ENCODE data around the gene GTF3C5. TPM values are rescaled to one million over a fixed set of nuclear protein-coding genes. Genes with fewer than 3 reads are reported as not detected.
"Not testable (repeated sequence)": the region's sequence is repeated elsewhere in the genome, so short reads cannot be mapped to it uniquely, and the experiment has no call there.

The GTF3C5 gene
- total and polyA plus RNA-seq, 4 donors, result 17.8 to 91.6 (median 39.2) TPM

- no peaks in the 10 kb centered on the region for H3K27me3 ChIP-seq (ENCODE audit: control insufficient read depth in 1 of 2, insufficient read depth in 2 of 2, low read length in 1 of 2)
- H3K36me3 ChIP-seq (ENCODE audit: control insufficient read depth in 1 of 2, insufficient read depth in 2 of 2, low read length in 1 of 2), result no peaks in the 10 kb centered on the region
- H3K4me1 ChIP-seq (ENCODE audit: control insufficient read depth in 1 of 2, insufficient read depth in 2 of 2, low read length in 2 of 2), result no peaks in the 10 kb centered on the region
- H3K4me3 ChIP-seq (ENCODE audit: low read length in 2 of 2), result no peak overlapping the region
- DNase-seq (no peak), ATAC-seq (ENCODE audit: low FRiP score) (no peak)
- WGBS, 2 donors, result 33 to 34% methylated on average over 13 of the region's 13 CpGs
- intact Hi-C loops (cut with DNase I), result no loop called here
- H3K9me3 ChIP-seq (ENCODE audit: control insufficient read depth, low read length), result no peaks in the 10 kb centered on the region
- H3K27ac ChIP-seq (ENCODE audit: low read depth in 1 of 2, low read length in 2 of 2), result no peak overlapping the region
These were observed 36.2 kb upstream of the GTF3C5 start for GRCh38 chr9:132994410-132995120.

GRCh38 chr9:132995121-132995420, 35.7 kb upstream of the GTF3C5 start:
- 81 to 82% methylated on average over 6 of the region's 6 CpGs for WGBS, 2 donors
- Histone ChIP-seq H3K9me3 (ENCODE audit: control insufficient read depth, low read length) (no peaks in the 10 kb centered on the region), H3K36me3 (ENCODE audit: control insufficient read depth in 1 of 2, insufficient read depth in 2 of 2, low read length in 1 of 2) (no peaks in the 10 kb centered on the region), H3K4me1 (ENCODE audit: control insufficient read depth in 1 of 2, insufficient read depth in 2 of 2, low read length in 2 of 2) (no peaks in the 10 kb centered on the region), H3K27ac (ENCODE audit: low read depth in 1 of 2, low read length in 2 of 2) (no peak overlapping the region), H3K4me3 (ENCODE audit: low read length in 2 of 2) (no peak overlapping the region), H3K27me3 (ENCODE audit: control insufficient read depth in 1 of 2, insufficient read depth in 2 of 2, low read length in 1 of 2) (no peaks in the 10 kb centered on the region)
- intact Hi-C loops (cut with DNase I), result no loop called here
- ATAC-seq (ENCODE audit: low FRiP score), result no peak
- no peak for DNase-seq

- ATAC-seq (ENCODE audit: low FRiP score), result no peak
- no peaks in the 10 kb centered on the region for H3K27me3 ChIP-seq (ENCODE audit: control insufficient read depth in 1 of 2, insufficient read depth in 2 of 2, low read length in 1 of 2)
- 76 to 81% methylated on average over 8 of the region's 8 CpGs for WGBS, 2 donors
- H3K9me3 ChIP-seq (ENCODE audit: control insufficient read depth, low read length), result no peaks in the 10 kb centered on the region
- no peaks in the 10 kb centered on the region for H3K4me1 ChIP-seq (ENCODE audit: control insufficient read depth in 1 of 2, insufficient read depth in 2 of 2, low read length in 2 of 2)
- intact Hi-C loops (cut with DNase I), result no loop called here
- H3K36me3 ChIP-seq (ENCODE audit: control insufficient read depth in 1 of 2, insufficient read depth in 2 of 2, low read length in 1 of 2), result no peaks in the 10 kb centered on the region
- no peak for DNase-seq
- no peak overlapping the region for H3K4me3 ChIP-seq (ENCODE audit: low read length in 2 of 2)
- H3K27ac ChIP-seq (ENCODE audit: low read depth in 1 of 2, low read length in 2 of 2), result no peak overlapping the region
These were observed 34.9 kb upstream of the GTF3C5 start for GRCh38 chr9:132995879-132996278.

- no peak for DNase-seq
- no peak overlapping the region for H3K27ac ChIP-seq (ENCODE audit: low read depth in 1 of 2, low read length in 2 of 2)
- peak; percentile 19 for ATAC-seq (ENCODE audit: low FRiP score)
- no peak overlapping the region for H3K4me3 ChIP-seq (ENCODE audit: low read length in 2 of 2)
- no peaks in the 10 kb centered on the region for H3K27me3 ChIP-seq (ENCODE audit: control insufficient read depth in 1 of 2, insufficient read depth in 2 of 2, low read length in 1 of 2)
- no peaks in the 10 kb centered on the region for H3K36me3 ChIP-seq (ENCODE audit: control insufficient read depth in 1 of 2, insufficient read depth in 2 of 2, low read length in 1 of 2)
- no peaks in the 10 kb centered on the region for H3K4me1 ChIP-seq (ENCODE audit: control insufficient read depth in 1 of 2, insufficient read depth in 2 of 2, low read length in 2 of 2)
- intact Hi-C loops (cut with DNase I), result no loop called here
- 56 to 71% methylated on average over 13 of the region's 13 CpGs for WGBS, 2 donors
- H3K9me3 ChIP-seq (ENCODE audit: control insufficient read depth, low read length), result no peaks in the 10 kb centered on the region
These were observed 34.3 kb upstream of the GTF3C5 start for GRCh38 chr9:132996526-132996925.

GRCh38 chr9:132997591-132997990, 33.2 kb upstream of the GTF3C5 start:
- Histone ChIP-seq H3K27ac (ENCODE audit: low read depth in 1 of 2, low read length in 2 of 2) (no peak overlapping the region), H3K4me1 (ENCODE audit: control insufficient read depth in 1 of 2, insufficient read depth in 2 of 2, low read length in 2 of 2) (no peaks in the 10 kb centered on the region), H3K9me3 (ENCODE audit: control insufficient read depth, low read length) (no peaks in the 10 kb centered on the region), H3K36me3 (ENCODE audit: control insufficient read depth in 1 of 2, insufficient read depth in 2 of 2, low read length in 1 of 2) (no peaks in the 10 kb centered on the region), H3K27me3 (ENCODE audit: control insufficient read depth in 1 of 2, insufficient read depth in 2 of 2, low read length in 1 of 2) (no peaks in the 10 kb centered on the region), H3K4me3 (ENCODE audit: low read length in 2 of 2) (no peak overlapping the region)
- 27 to 41% methylated on average over 4 of the region's 4 CpGs for WGBS, 2 donors
- ATAC-seq (ENCODE audit: low FRiP score), result no peak
- DNase-seq, result no peak
- intact Hi-C loops (cut with DNase I), result no loop called here

DNA sequence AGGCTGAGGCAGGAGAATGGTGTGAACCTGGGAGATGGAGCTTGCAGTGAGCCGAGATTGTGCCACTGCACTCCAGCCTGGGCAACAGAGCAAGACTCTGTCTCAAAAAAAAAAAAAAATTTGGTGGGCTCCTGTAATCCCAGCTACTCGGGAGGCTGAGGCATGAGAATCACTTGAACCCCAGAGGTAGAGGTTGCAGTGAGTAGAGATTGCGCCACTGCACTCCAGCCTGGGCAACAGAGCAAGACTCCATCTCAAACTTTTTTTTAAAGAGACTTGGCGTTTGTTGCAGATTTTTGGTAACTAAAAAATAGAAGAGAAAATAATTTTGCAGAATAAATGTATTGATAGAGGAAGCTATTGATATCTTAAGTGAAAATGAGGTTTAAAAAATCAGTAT, 32.6 kb upstream of the GTF3C5 start:
- ATAC-seq (ENCODE audit: low FRiP score); intact Hi-C loops (cut with DNase I); H3K27me3 ChIP-seq (ENCODE audit: control insufficient read depth in 1 of 2, insufficient read depth in 2 of 2, low read length in 1 of 2); H3K4me3 ChIP-seq (ENCODE audit: low read length in 2 of 2); DNase-seq; H3K27ac ChIP-seq (ENCODE audit: low read depth in 1 of 2, low read length in 2 of 2); H3K4me1 ChIP-seq (ENCODE audit: control insufficient read depth in 1 of 2, insufficient read depth in 2 of 2, low read length in 2 of 2); H3K36me3 ChIP-seq (ENCODE audit: control insufficient read depth in 1 of 2, insufficient read depth in 2 of 2, low read length in 1 of 2); H3K9me3 ChIP-seq (ENCODE audit: control insufficient read depth, low read length): not testable (repeated sequence)
- WGBS, 2 donors, result 81 to 90% methylated on average over 3 to 4 of the region's 4 CpGs

- no peaks in the 10 kb centered on the region for H3K27me3 ChIP-seq (ENCODE audit: control insufficient read depth in 1 of 2, insufficient read depth in 2 of 2, low read length in 1 of 2)
- H3K4me3 ChIP-seq (ENCODE audit: low read length in 2 of 2), result no peak overlapping the region
- no peaks in the 10 kb centered on the region for H3K36me3 ChIP-seq (ENCODE audit: control insufficient read depth in 1 of 2, insufficient read depth in 2 of 2, low read length in 1 of 2)
- H3K27ac ChIP-seq (ENCODE audit: low read depth in 1 of 2, low read length in 2 of 2), result no peak overlapping the region
- no peak for ATAC-seq (ENCODE audit: low FRiP score)
- intact Hi-C loops (cut with DNase I), result no loop called here
- DNase-seq, result no peak
- WGBS, 2 donors, result 59 to 62% methylated on average over 18 of the region's 18 CpGs
- H3K9me3 ChIP-seq (ENCODE audit: control insufficient read depth, low read length), result no peaks in the 10 kb centered on the region
- no peaks in the 10 kb centered on the region for H3K4me1 ChIP-seq (ENCODE audit: control insufficient read depth in 1 of 2, insufficient read depth in 2 of 2, low read length in 2 of 2)
These were observed 31.8 kb upstream of the GTF3C5 start for GRCh38 chr9:132998831-132999635.

GRCh38 chr9:133002147-133003070, 28.4 kb upstream of the GTF3C5 start:
- peak in 1 of 2 donors; percentile 28 for DNase-seq
- Histone ChIP-seq H3K4me3 (ENCODE audit: low read length in 2 of 2) (no peak overlapping the region), H3K4me1 (ENCODE audit: control insufficient read depth in 1 of 2, insufficient read depth in 2 of 2, low read length in 2 of 2) (no peaks in the 10 kb centered on the region), H3K9me3 (ENCODE audit: control insufficient read depth, low read length) (no peaks in the 10 kb centered on the region), H3K27me3 (ENCODE audit: control insufficient read depth in 1 of 2, insufficient read depth in 2 of 2, low read length in 1 of 2) (no peaks in the 10 kb centered on the region), H3K27ac (ENCODE audit: low read depth in 1 of 2, low read length in 2 of 2) (no peak overlapping the region), H3K36me3 (ENCODE audit: control insufficient read depth in 1 of 2, insufficient read depth in 2 of 2, low read length in 1 of 2) (no peaks in the 10 kb centered on the region)
- WGBS, 2 donors, result 47 to 53% methylated on average over 13 of the region's 13 CpGs
- intact Hi-C loops (cut with DNase I), result no loop called here
- ATAC-seq (ENCODE audit: low FRiP score), result no peak
